Panc1 (cell line): ENCODE results near the gene CYP27C1. TPM values are rescaled to one million over a fixed set of nuclear protein-coding genes. Genes with fewer than 3 reads are reported as not detected.

ENCODE experiments used
- ATAC-seq: fragments of 200-7000 bp; cut with Tn5 transposase; 2 replicates; pipeline ENCODE4 v1.9.1; 2020; ENCODE audit warnings: mild to moderate bottlenecking, moderate library complexity
- BruUV-seq: library from RNA; stranded (reverse); fragments of 400-500 nt; replicated peaks from 2 replicates; lab custom pipeline; 2021; lab: Mats Ljungman, UMichigan
- CTCF ChIA-PET: fragments of 300-600 bp; sonication (Branson Sonifier 250); formaldehyde crosslinking; loops from one replicate; lab custom pipeline; 2022; ENCODE audit warnings: antibody characterized with exemption; lab: Charles Lee
- POLR2A ChIA-PET: fragments of 300-600 bp; sonication (Branson Sonifier 250); formaldehyde crosslinking; loops from one replicate; lab custom pipeline; 2022; ENCODE audit warnings: antibody characterized with exemption; lab: Charles Lee
- DNase-seq: peaks from one replicate; pipeline ENCODE4 v3.0.0-alpha.2; 2010; ENCODE audit warnings: low read depth, low spot score
- H3K27ac ChIP-seq: 2 replicates; pipeline ENCODE4 v1.5.1; 2011; ENCODE audit warnings: mild to moderate bottlenecking, low read length, inconsistent platforms
- H3K27me3 ChIP-seq: fragments of 200-500 bp; sonication (Bioruptor generic); 2 replicates; pipeline ENCODE4 v1.6.0; 2014; ENCODE audit warnings: low read length, inconsistent platforms; ENCODE audit not compliant: control insufficient read depth, insufficient read depth
- H3K36me3 ChIP-seq: fragments of 200-500 bp; sonication (Bioruptor generic); 2 replicates; pipeline ENCODE4 v1.5.1; 2014; ENCODE audit warnings: inconsistent platforms, mild to moderate bottlenecking, low read length, moderate library complexity; ENCODE audit not compliant: control insufficient read depth, insufficient read depth
- H3K4me1 ChIP-seq: 2 replicates; pipeline ENCODE4 v1.5.1; 2011; ENCODE audit warnings: inconsistent platforms, mild to moderate bottlenecking, low read length, moderate library complexity; ENCODE audit not compliant: control insufficient read depth, insufficient read depth
- H3K4me3 ChIP-seq, 2 experiments: 2 replicates each; pipeline ENCODE4 v1.5.1; 2011 to 2012; ENCODE audit warnings: low read depth in 2 of 2, low read length in 2 of 2, mild to moderate bottlenecking in 2 of 2, inconsistent platforms in 1 of 2, moderate library complexity in 1 of 2
- H3K9me3 ChIP-seq: fragments of 200-500 bp; sonication (Bioruptor generic); 2 replicates; pipeline ENCODE4 v1.5.1; 2014; ENCODE audit warnings: low read depth, mild to moderate bottlenecking, inconsistent platforms, low read length, moderate library complexity; ENCODE audit not compliant: control insufficient read depth, insufficient read depth
- CTCF ChIP-seq: fragments of 450-650 bp; IDR thresholded peaks from 2 replicates; pipeline ENCODE4 v1.5.1; 2017; ENCODE audit warnings: mild to moderate bottlenecking
- POLR2AphosphoS5 ChIP-seq: IDR thresholded peaks from 2 replicates; pipeline ENCODE4 v1.6.1; 2012; ENCODE audit warnings: mild to moderate bottlenecking, low read depth, low read length, moderate library complexity
- REST ChIP-seq, 2 experiments: IDR thresholded peaks; 2 replicates each; pipeline ENCODE4 v1.6.1; 2011 to 2012; ENCODE audit warnings: low read depth in 2 of 2, control low read depth in 1 of 2, low read length in 1 of 2, mild to moderate bottlenecking in 1 of 2, moderate library complexity in 1 of 2; ENCODE audit not compliant: insufficient read depth in 1 of 2
- SIN3A ChIP-seq: IDR thresholded peaks from 2 replicates; pipeline ENCODE4 v1.6.1; 2012; ENCODE audit warnings: low read depth, mild to moderate bottlenecking, low read length, moderate library complexity, borderline replicate concordance; ENCODE audit not compliant: insufficient read depth
- TCF7L2 ChIP-seq: IDR thresholded peaks from 2 replicates; pipeline ENCODE4 v1.6.1; 2011; ENCODE audit warnings: mild to moderate bottlenecking, low read depth, low read length, inconsistent platforms
- in situ Hi-C: cut with HindIII; loops from 2 replicates; pipeline ENCODE4 v1.10.0; 2016; ENCODE audit warnings: low sequenced_read_pairs, low pct_unique_long_range_greater_than_20kb
- intact Hi-C: fragments of 100-400 bp; cut with micrococcal nuclease; formaldehyde crosslinking; loops from one replicate; pipeline ENCODE4 v1.10.0; 2022; ENCODE audit not compliant: unreplicated experiment
- total RNA-seq: library from RNA; stranded (reverse); gene quantifications from one replicate; pipeline ENCODE4 v1.2.1, GENCODE V29; 2021; ENCODE audit not compliant: unreplicated experiment

CYP27C1 gene
- total RNA-seq, 1 experiment from 2014 or later, result 5.7 TPM

- CTCF ChIA-PET, result no interaction called here
- Histone ChIP-seq H3K27me3 (no peaks in the 10 kb centered on the region), H3K27ac (no peak overlapping the region), H3K36me3 (no peaks in the 10 kb centered on the region), H3K4me1 (no peaks in the 10 kb centered on the region), H3K9me3 (no peaks in the 10 kb centered on the region), H3K4me3 (no peak overlapping the region)
- ATAC-seq (0 out of 2 replicates have a peak, but pooled peaks have one; percentile 35), DNase-seq (no peak)
- BruUV-seq, result no TSS peak
- intact Hi-C loops (no loop called here), in situ Hi-C loops (no loop called here)
- TF ChIP-seq POLR2AphosphoS5 (no peak), REST (IDR thresholded peaks at IDR 0.05; ENCODE audit: insufficient read depth in 1 of 2, low read depth in 2 of 2, low read length in 1 of 2) (no peak), SIN3A (no peak), CTCF (no peak), TCF7L2 (no peak)
- POLR2A ChIA-PET, result no interaction called here
Measured at GRCh38 chr2:127146071-127146725, 73.9 kb downstream of the CYP27C1 start.

GRCh38 chr2:127145280-127145895 lies 74.7 kb downstream of the CYP27C1 start:
- no peaks in the 10 kb centered on the region for H3K27me3 ChIP-seq
- intact Hi-C loops, result no loop called here
- POLR2A ChIA-PET, result no interaction called here
- no peak for DNase-seq
- no peak for TF ChIP-seq SIN3A
- TF ChIP-seq REST (IDR thresholded peaks at IDR 0.05; ENCODE audit: insufficient read depth in 1 of 2, low read depth in 2 of 2, low read length in 1 of 2), result no peak
- no peak for TF ChIP-seq TCF7L2
- TF ChIP-seq CTCF, result no peak
- no peak for TF ChIP-seq POLR2AphosphoS5
- CTCF ChIA-PET, result no interaction called here
- in situ Hi-C loops, result no loop called here
- H3K27ac ChIP-seq, result no peak overlapping the region
- ATAC-seq, result no peak
- no peaks in the 10 kb centered on the region for H3K9me3 ChIP-seq
- H3K4me3 ChIP-seq, result no peak overlapping the region
- H3K4me1 ChIP-seq, result no peaks in the 10 kb centered on the region
- no peaks in the 10 kb centered on the region for H3K36me3 ChIP-seq
- no TSS peak for BruUV-seq
